ENCODE data around the gene TAS2R1. TPM values are rescaled to one million over a fixed set of nuclear protein-coding genes. Genes with fewer than 3 reads are reported as not detected.

The TAS2R1 gene
- polyA plus RNA-seq, 2 of the 4 experiments (the other 2 are of a cell fraction), result not detected

- no peak for TF ChIP-seq JUN (IDR thresholded peaks at IDR 0.05)
- TF ChIP-seq HEYL (CRISPR knock-in tag; IDR thresholded peaks at IDR 0.05), result no peak
- no peak for TF ChIP-seq NR3C1 (IDR thresholded peaks at IDR 0.05)
- TF ChIP-seq POLR2A (IDR thresholded peaks at IDR 0.05; ENCODE audit: low read length), result no peak
- TF ChIP-seq JUNB (IDR thresholded peaks at IDR 0.05), result no peak
These were observed 27.7 kb upstream of the TAS2R1 start (continued) for GRCh38 chr5:9657819-9658218.

GRCh38 chr5:9655641-9656040 lies 25.5 kb upstream of the TAS2R1 start:
- ChIA-PET CTCF (no interaction called here), POLR2A (no interaction called here)
- Histone ChIP-seq H3K4me1 (no peaks in the 10 kb centered on the region), H3K4me3 (no peak overlapping the region), H3K27ac (no peak overlapping the region), H3K9me3 (no peaks in the 10 kb centered on the region), H3K4me2 (no peak overlapping the region)
- no peak for ATAC-seq
- no peak for DNase-seq (ENCODE audit: low read depth in 1 of 2, low spot score in 1 of 2)
- 4% methylated on average over 1 of the region's 1 CpG for WGBS (ENCODE audit: missing lambda C conversion rate)
- FAIRE-seq, result no peak
- TF ChIP-seq CEBPB (IDR thresholded peaks at IDR 0.05) (no peak), FOXS1 (CRISPR knock-in tag; IDR thresholded peaks at IDR 0.05) (no peak), HOXB5 (CRISPR knock-in tag; IDR thresholded peaks at IDR 0.05) (no peak)

- Histone ChIP-seq H3K4me2 (no peak overlapping the region), H3K9me3 (no peaks in the 10 kb centered on the region), H3K4me3 (no peak overlapping the region), H3K4me1 (no peaks in the 10 kb centered on the region), H3K27ac (no peak overlapping the region)
- CTCF ChIA-PET, result no interaction called here
- no peak for TF ChIP-seq PHF8 (IDR thresholded peaks at IDR 0.05; ENCODE audit: borderline replicate concordance, low read depth)
- TF ChIP-seq SMC3 (IDR thresholded peaks at IDR 0.05), result no peak
- no peak for TF ChIP-seq ZSCAN20 (CRISPR knock-in tag; IDR thresholded peaks at IDR 0.05)
- no peak for TF ChIP-seq BHLHE40 (IDR thresholded peaks at IDR 0.05; ENCODE audit: low read depth, low read length)
- TF ChIP-seq HES2 (IDR thresholded peaks at IDR 0.05), result no peak
- TF ChIP-seq RAD21 (conservative IDR thresholded peaks at IDR 0.05 in 1 of 2, IDR thresholded peaks at IDR 0.05 in 1 of 2), result no peak
- ATAC-seq (no peak), DNase-seq (ENCODE audit: low read depth in 1 of 2, low spot score in 1 of 2) (no peak), FAIRE-seq (no peak)
- POLR2A ChIA-PET, result no interaction called here
These were observed 24.7 kb upstream of the TAS2R1 start for GRCh38 chr5:9654886-9655285.

- WGBS (ENCODE audit: missing lambda C conversion rate), result 0% methylated on average over 2 of the region's 2 CpGs
- Histone ChIP-seq H3K27ac (no peak overlapping the region), H3K9me3 (no peaks in the 10 kb centered on the region), H3K4me3 (no peak overlapping the region), H3K4me2 (no peak overlapping the region), H3K4me1 (no peaks in the 10 kb centered on the region)
- POLR2A ChIA-PET, result no interaction called here
- CTCF ChIA-PET, result no interaction called here
- no peak for TF ChIP-seq HMGXB4 (CRISPR knock-in tag; IDR thresholded peaks at IDR 0.05; ENCODE audit: borderline replicate concordance)
- TF ChIP-seq ZSCAN20 (CRISPR knock-in tag; IDR thresholded peaks at IDR 0.05), result no peak
- no peak for TF ChIP-seq NFE2L2 (conservative IDR thresholded peaks at IDR 0.05; ENCODE audit: low read length)
- TF ChIP-seq ZFP36 (IDR thresholded peaks at IDR 0.05; ENCODE audit: borderline replicate concordance, partially characterized antibody), result no peak
- no peak for TF ChIP-seq HES2 (IDR thresholded peaks at IDR 0.05)
- DNase-seq (ENCODE audit: low read depth in 1 of 2, low spot score in 1 of 2), result no peak
- no peak for FAIRE-seq
- ATAC-seq, result no peak
These were observed 23.7 kb upstream of the TAS2R1 start for GRCh38 chr5:9653811-9654210.

- FAIRE-seq, result peak; percentile 18
- WGBS (ENCODE audit: missing lambda C conversion rate), result 2% methylated on average over 7 of the region's 7 CpGs
- no peak overlapping the region for H3K27ac ChIP-seq
- no peak for ATAC-seq
- H3K4me2 ChIP-seq, result no peak overlapping the region
- no peak for DNase-seq (ENCODE audit: low read depth in 1 of 2, low spot score in 1 of 2)
- H3K9me3 ChIP-seq, result no peaks in the 10 kb centered on the region
- POLR2A ChIA-PET, result no interaction called here
- H3K4me3 ChIP-seq, result no peak overlapping the region
- TF ChIP-seq USF2 (IDR thresholded peaks at IDR 0.05) (no peak), MAX (IDR thresholded peaks at IDR 0.05) (no peak), SMC3 (IDR thresholded peaks at IDR 0.05) (no peak), MAZ (IDR thresholded peaks at IDR 0.05; ENCODE audit: borderline replicate concordance, low read depth, low read length) (no peak), HOXB13 (CRISPR knock-in tag; IDR thresholded peaks at IDR 0.05; ENCODE audit: low read depth) (no peak), CBX8 (IDR thresholded peaks at IDR 0.05) (no peak), REST (IDR thresholded peaks at IDR 0.05) (no peak), HOXA7 (CRISPR knock-in tag; IDR thresholded peaks at IDR 0.05) (no peak)
- no peaks in the 10 kb centered on the region for H3K4me1 ChIP-seq
- CTCF ChIA-PET, result no interaction called here
These were observed 22.9 kb upstream of the TAS2R1 start for GRCh38 chr5:9653061-9653460.
